Activated CD4-positive, alpha-beta T cell treated with anti-CD3 and anti-CD28 coated beads, Interleukin-2, amount 50 U/mL, for 4 hours (primary cell): ENCODE results near the gene SF3B3.
"Not testable (repeated sequence)": the region's sequence is repeated elsewhere in the genome, so short reads cannot be mapped to it uniquely, and the experiment has no call there.

Source experiments
- DNase-seq, 2 experiments: peaks; one replicate each; pipeline ENCODE4 v3.0.0-alpha.2; 2020

SF3B3 gene

GRCh38 chr16:70512456-70512855, 11.2 kb upstream of the SF3B3 start:
- no peak for DNase-seq

GRCh38 chr16:70520612-70521297, 2.9 kb upstream of the SF3B3 start:
- DNase-seq, result no peak

- no peak for DNase-seq
Observed at GRCh38 chr16:70522216-70523075, 1.2 kb upstream of the SF3B3 start.

GRCh38 chr16:70523076-70523742, 407 bp upstream of the SF3B3 start, which contains the start of gene COG4:
TSS of gene COG4 (minus strand) at chr16:70523554. CDS start at chr16:70523543, 11 bp downstream.
- peak; percentile 89 to 93 for DNase-seq

GRCh38 chr16:70524399-70524825, 796 bp downstream of the SF3B3 start:
- DNase-seq, result not testable (repeated sequence)

- no peak for DNase-seq
Observed at GRCh38 chr16:70526403-70526802, 2.8 kb downstream of the SF3B3 start.

- no peak for DNase-seq
Observed at GRCh38 chr16:70527315-70527996, 3.8 kb downstream of the SF3B3 start.

- DNase-seq, result no peak
Observed at GRCh38 chr16:70529051-70529777, 5.6 kb downstream of the SF3B3 start.

GRCh38 chr16:70529954-70530353, 6.3 kb downstream of the SF3B3 start:
- DNase-seq, result not testable (repeated sequence)

GRCh38 chr16:70534971-70535370, 11.4 kb downstream of the SF3B3 start:
- no peak for DNase-seq

GRCh38 chr16:70540994-70541393, 17.4 kb downstream of the SF3B3 start:
- DNase-seq, result no peak

GRCh38 chr16:70544548-70544947, 20.9 kb downstream of the SF3B3 start:
- no peak for DNase-seq

GRCh38 chr16:70548936-70549335, 25.3 kb downstream of the SF3B3 start:
- DNase-seq, result no peak

GRCh38 chr16:70550082-70550481, 26.5 kb downstream of the SF3B3 start:
- no peak for DNase-seq

- DNase-seq, result no peak
Observed at GRCh38 chr16:70551788-70552187, 28.2 kb downstream of the SF3B3 start.

- no peak for DNase-seq
Observed at GRCh38 chr16:70552675-70553074, 29.1 kb downstream of the SF3B3 start.

GRCh38 chr16:70553645-70554044, 30.0 kb downstream of the SF3B3 start:
- no peak for DNase-seq

- DNase-seq, result no peak
Observed at GRCh38 chr16:70556063-70556462, 32.4 kb downstream of the SF3B3 start.

GRCh38 chr16:70561623-70562022, 38.0 kb downstream of the SF3B3 start:
- no peak for DNase-seq

- DNase-seq, result no peak
Observed at GRCh38 chr16:70563636-70564035, 40.0 kb downstream of the SF3B3 start.

- DNase-seq, result no peak
Observed at GRCh38 chr16:70565053-70565452, 41.4 kb downstream of the SF3B3 start.

GRCh38 chr16:70568601-70569237, 45.1 kb downstream of the SF3B3 start:
- DNase-seq, result no peak
